Thyroid gland (tissue), 4 donors: Measurements from ENCODE around the gene TBPL2. TPM values are rescaled to one million over a fixed set of nuclear protein-coding genes. Genes with fewer than 3 reads are reported as not detected.

Source experiments
- DNase-seq, 2 donors: peaks; one replicate each; pipeline ENCODE4 v3.0.0-alpha.2; 2019
- H3K27ac ChIP-seq, 3 donors: fragments of 200-600 bp; sonication (generic); 1 replicate in 2 of 3; 2 replicates in 1 of 3; pipeline ENCODE4 v1.5.1; 2016 to 2019; ENCODE audit warnings: mild to moderate bottlenecking in 1 of 3, moderate library complexity in 1 of 3
- H3K27me3 ChIP-seq: fragments of 200-600 bp; sonication (generic); one replicate; pipeline ENCODE4 v1.5.1; 2019
- H3K36me3 ChIP-seq, 2 donors: fragments of 200-600 bp; sonication (generic); one replicate each; pipeline ENCODE4 v1.5.1; 2016 to 2019
- H3K4me1 ChIP-seq, 2 donors: fragments of 200-600 bp; sonication (generic); one replicate each; pipeline ENCODE4 v1.5.1; 2017 to 2019
- H3K4me3 ChIP-seq, 3 donors: fragments of 200-600 bp; sonication (generic); replicated peaks in 1 of 3; 1 replicate in 2 of 3; 2 replicates in 1 of 3; pipeline ENCODE4 v1.5.1; 2016; ENCODE audit warnings: mild to moderate bottlenecking in 1 of 3
- H3K9me3 ChIP-seq: fragments of 200-600 bp; sonication (generic); one replicate; pipeline ENCODE4 v1.5.1; 2017
- POLR2A ChIP-seq, 2 donors: fragments of 450-650 bp; IDR thresholded peaks; one replicate each; pipeline ENCODE4 v1.6.1; 2017; ENCODE audit warnings: antibody characterized with exemption in 2 of 2, mild to moderate bottlenecking in 2 of 2, moderate library complexity in 1 of 2
- WGBS, 2 donors: methylation state at CpG; one replicate each; pipeline ENCODE4 v1.1.5; 2017; 5-methylcytosine and 5-hydroxymethylcytosine counted together
- intact Hi-C: fragments of 100-400 bp; cut with DNase I; formaldehyde crosslinking; loops from one replicate; pipeline ENCODE4 v1.15.1; 2023
- total RNA-seq, 4 donors: library from RNA; depleted of rRNA; stranded (reverse); fragments of >200 nt; gene quantifications; one replicate each; pipeline ENCODE4 v1.2.3, GENCODE V29; 2016
- TF ChIP-seq, protein P1 (sequence below), 6 experiments: fragments of 200-600 bp in 3 of 6; fragments of 450-650 bp in 3 of 6; sonication (generic) in 3 of 6; IDR thresholded peaks; one replicate each; pipeline ENCODE4 v1.5.1; 2016 to 2019; ENCODE audit warnings: antibody characterized with exemption in 6 of 6, mild to moderate bottlenecking in 2 of 6, inconsistent platforms in 1 of 6, moderate library complexity in 1 of 6

TBPL2 gene
- total RNA-seq, 4 donors from 2014 or later: not detected

DNA sequence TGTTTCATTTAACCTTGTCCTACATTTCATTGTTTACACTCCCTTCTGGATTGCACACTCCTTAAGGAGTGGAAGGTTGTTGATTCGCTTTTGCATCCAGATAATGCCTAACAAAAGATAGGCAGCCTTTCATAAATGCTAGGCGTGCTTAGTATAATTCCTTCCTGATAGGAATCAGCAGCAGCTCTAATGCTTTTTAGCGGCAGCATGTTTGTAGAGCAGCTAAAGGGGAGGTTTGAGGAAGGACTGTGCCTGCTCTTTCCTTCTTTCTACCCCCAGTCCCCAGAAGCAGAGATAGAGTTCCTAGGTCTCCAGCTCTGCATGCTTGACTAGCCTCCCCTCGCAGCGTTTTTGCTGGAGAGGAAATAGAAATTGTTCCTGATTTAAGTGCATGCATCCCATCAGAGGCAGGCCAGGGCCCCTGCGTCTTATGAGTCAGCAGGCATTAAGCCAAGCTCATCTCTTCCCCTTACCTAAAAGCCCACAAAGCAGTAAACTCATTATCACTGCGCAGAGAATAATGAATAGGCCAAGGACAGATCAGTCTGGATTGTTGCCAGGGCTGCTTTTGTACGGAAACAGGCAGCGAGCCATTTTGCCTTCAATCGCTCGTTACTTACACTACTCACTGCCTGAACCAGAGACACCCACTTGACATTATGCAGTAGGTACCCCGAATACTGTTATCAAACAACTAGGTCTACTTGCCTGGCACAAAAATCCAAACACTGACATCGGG is 14.0 kb upstream of the TBPL2 start:
- H3K4me1 ChIP-seq: peaks cover 12 to 41% of the 10 kb centered on the region in 2 donors
- H3K9me3 ChIP-seq: no peaks in the 10 kb centered on the region
- intact Hi-C loops: no loop called here
- 15 to 21% methylated on average over 13 of the region's 13 CpGs for WGBS, 2 donors
- DNase-seq: peak; percentile 42 to 46
- no peak for TF ChIP-seq POLR2A (IDR thresholded peaks at IDR 0.05)
- H3K27me3 ChIP-seq: no peaks in the 10 kb centered on the region
- peak overlapping the region in 2 of 3 donors; percentile 30 to 48 for H3K27ac ChIP-seq
- H3K36me3 ChIP-seq: no peaks in the 10 kb centered on the region
- no peak overlapping the region for H3K4me3 ChIP-seq

DNA sequence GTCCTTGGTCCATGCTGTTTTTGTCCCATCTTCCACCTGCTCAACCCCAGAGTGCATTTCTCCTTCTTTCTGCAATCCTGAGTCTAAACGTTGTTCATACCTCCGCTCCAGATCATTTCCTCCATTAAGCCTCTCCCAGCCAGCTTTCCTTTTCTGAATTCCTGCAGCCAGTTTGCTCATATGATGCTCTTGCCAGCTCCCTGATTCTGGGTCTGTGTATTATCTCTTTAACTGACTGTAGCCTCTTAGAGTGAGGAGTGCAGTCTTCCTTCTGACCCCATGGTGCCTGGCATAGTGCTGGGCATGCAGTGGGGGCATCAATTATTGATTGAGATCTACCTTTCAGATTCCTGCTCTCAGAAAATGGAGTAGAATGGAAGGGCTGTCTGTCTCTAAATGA is 11.5 kb upstream of the TBPL2 start:
- intact Hi-C loops: no loop called here
- WGBS, 2 donors: 59 to 65% methylated on average over 2 of the region's 2 CpGs
- Histone ChIP-seq H3K4me1 (peaks cover 12 to 54% of the 10 kb centered on the region in 2 donors), H3K27ac (no peak overlapping the region), H3K27me3 (no peaks in the 10 kb centered on the region), H3K4me3 (no peak overlapping the region), H3K9me3 (no peaks in the 10 kb centered on the region), H3K36me3 (no peaks in the 10 kb centered on the region)
- TF ChIP-seq, protein P1, sequence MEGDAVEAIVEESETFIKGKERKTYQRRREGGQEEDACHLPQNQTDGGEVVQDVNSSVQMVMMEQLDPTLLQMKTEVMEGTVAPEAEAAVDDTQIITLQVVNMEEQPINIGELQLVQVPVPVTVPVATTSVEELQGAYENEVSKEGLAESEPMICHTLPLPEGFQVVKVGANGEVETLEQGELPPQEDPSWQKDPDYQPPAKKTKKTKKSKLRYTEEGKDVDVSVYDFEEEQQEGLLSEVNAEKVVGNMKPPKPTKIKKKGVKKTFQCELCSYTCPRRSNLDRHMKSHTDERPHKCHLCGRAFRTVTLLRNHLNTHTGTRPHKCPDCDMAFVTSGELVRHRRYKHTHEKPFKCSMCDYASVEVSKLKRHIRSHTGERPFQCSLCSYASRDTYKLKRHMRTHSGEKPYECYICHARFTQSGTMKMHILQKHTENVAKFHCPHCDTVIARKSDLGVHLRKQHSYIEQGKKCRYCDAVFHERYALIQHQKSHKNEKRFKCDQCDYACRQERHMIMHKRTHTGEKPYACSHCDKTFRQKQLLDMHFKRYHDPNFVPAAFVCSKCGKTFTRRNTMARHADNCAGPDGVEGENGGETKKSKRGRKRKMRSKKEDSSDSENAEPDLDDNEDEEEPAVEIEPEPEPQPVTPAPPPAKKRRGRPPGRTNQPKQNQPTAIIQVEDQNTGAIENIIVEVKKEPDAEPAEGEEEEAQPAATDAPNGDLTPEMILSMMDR (IDR thresholded peaks at IDR 0.05): no peak
- no peak for TF ChIP-seq POLR2A (IDR thresholded peaks at IDR 0.05)
- DNase-seq: no peak

DNA sequence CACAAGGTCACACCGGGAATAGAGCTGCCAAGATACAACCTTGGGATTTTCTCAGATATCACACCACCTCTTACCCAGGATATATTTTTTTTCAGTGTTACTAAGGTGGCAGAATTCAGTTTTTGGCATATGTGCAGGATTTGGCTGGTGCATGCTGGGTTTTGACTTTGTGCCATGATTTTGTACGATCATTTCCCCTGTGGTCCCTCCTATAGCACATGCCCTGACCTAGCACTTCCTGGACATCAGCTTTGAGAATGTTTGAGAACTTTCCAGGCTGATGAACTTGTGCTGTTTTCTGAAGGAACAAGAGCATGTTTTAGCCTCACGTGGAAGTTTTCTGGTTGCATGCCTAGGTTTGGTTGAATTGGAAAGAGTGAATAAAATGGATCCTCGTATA is 11.0 kb upstream of the TBPL2 start:
- Histone ChIP-seq H3K27ac (peak overlapping the region in 1 of 3 donors; percentile 19), H3K4me1 (peaks cover 12 to 58% of the 10 kb centered on the region in 2 donors), H3K27me3 (no peaks in the 10 kb centered on the region), H3K36me3 (no peaks in the 10 kb centered on the region), H3K9me3 (no peaks in the 10 kb centered on the region), H3K4me3 (no peak overlapping the region)
- WGBS, 2 donors: 30 to 53% methylated on average over 4 of the region's 4 CpGs
- intact Hi-C loops: no loop called here
- TF ChIP-seq POLR2A (IDR thresholded peaks at IDR 0.05): no peak
- TF ChIP-seq, protein P1 (IDR thresholded peaks at IDR 0.05): no peak
- no peak for DNase-seq

DNA sequence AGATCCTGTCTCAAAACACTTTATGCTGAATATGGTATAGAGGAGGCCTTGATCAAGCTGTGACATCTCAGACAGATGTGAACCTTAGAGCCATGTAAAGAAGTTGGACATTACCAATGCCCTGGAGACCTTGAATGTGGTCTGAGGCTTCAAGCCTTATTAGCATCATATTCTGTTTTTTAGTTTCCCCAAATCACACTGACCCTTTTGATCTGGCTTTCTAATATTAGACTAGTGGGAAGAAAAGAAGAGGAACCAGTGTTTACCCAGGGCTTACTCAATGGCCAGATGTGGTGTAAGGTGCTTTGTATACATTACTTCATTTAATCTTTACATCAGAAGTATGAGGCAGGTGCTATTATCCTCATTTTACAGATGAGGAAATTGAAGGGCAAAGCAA is 10.6 kb upstream of the TBPL2 start:
- H3K9me3 ChIP-seq: no peaks in the 10 kb centered on the region
- no peak overlapping the region for H3K4me3 ChIP-seq
- no peak overlapping the region for H3K27ac ChIP-seq
- DNase-seq: no peak
- H3K27me3 ChIP-seq: no peaks in the 10 kb centered on the region
- H3K4me1 ChIP-seq: peaks cover 12 to 58% of the 10 kb centered on the region in 2 donors
- no peaks in the 10 kb centered on the region for H3K36me3 ChIP-seq
- TF ChIP-seq, protein P1 (IDR thresholded peaks at IDR 0.05): no peak
- TF ChIP-seq POLR2A (IDR thresholded peaks at IDR 0.05): no peak
- intact Hi-C loops: no loop called here

DNA sequence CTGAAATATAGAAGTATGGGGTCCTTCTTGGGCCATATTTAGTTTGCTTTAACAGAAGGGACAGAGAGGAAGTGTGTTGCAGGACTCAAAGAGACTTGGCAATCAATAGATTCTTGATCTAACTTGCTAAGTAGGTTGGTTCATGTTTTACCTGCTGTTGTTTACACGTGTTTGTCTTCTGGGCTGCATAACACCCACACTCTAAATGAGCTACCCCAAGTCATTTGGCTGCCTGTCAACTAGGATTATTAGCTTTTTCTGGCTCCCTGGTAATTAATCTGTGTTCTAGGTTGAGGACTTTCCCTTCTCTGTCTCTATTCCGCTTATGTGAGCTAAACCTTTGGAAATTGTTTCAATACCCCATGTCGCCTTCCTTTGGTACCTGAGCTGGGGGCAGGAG is 10.1 kb upstream of the TBPL2 start:
- H3K4me1 ChIP-seq: peaks cover 12 to 62% of the 10 kb centered on the region in 2 donors
- TF ChIP-seq POLR2A (IDR thresholded peaks at IDR 0.05): no peak
- TF ChIP-seq, protein P1 (IDR thresholded peaks at IDR 0.05): no peak
- no peak for DNase-seq
- H3K36me3 ChIP-seq: no peaks in the 10 kb centered on the region
- H3K27ac ChIP-seq: no peak overlapping the region
- intact Hi-C loops: no loop called here
- WGBS, 2 donors: 79 to 91% methylated on average over 3 of the region's 3 CpGs
- H3K27me3 ChIP-seq: no peaks in the 10 kb centered on the region
- no peak overlapping the region for H3K4me3 ChIP-seq
- no peaks in the 10 kb centered on the region for H3K9me3 ChIP-seq
